ENCODE results near the gene KCNJ3.

Gene KCNJ3

GRCh38 chr2:154696369-154696768 is 2.1 kb upstream of the KCNJ3 start:
- Histone ChIP-seq H3K9ac (ENCODE audit: insufficient read length, low read depth) (no peak overlapping the region), H3K9me3 (ENCODE audit: insufficient read depth, low read length) (no peaks in the 10 kb centered on the region), H3K4me1 (ENCODE audit: insufficient read depth, insufficient read length) (peaks cover 5% of the 10 kb centered on the region), H3K27me3 (ENCODE audit: insufficient read depth, insufficient read length) (peaks cover 48% of the 10 kb centered on the region), H3K36me3 (ENCODE audit: insufficient read depth, insufficient read length, low read length) (no peaks in the 10 kb centered on the region), H3K4me3 (ENCODE audit: insufficient read length, low read depth) (no peak overlapping the region)
- no peak for TF ChIP-seq ZNF274 (IDR thresholded peaks at IDR 0.05; ENCODE audit: low read depth, low read length)
- no peak for TF ChIP-seq SUZ12 (IDR thresholded peaks at IDR 0.05; ENCODE audit: extremely low read depth, insufficient read depth, insufficient read length)
- no peak for TF ChIP-seq YY1 (IDR thresholded peaks at IDR 0.05; ENCODE audit: insufficient read depth, insufficient read length)
- DNase-seq (ENCODE audit: low read depth, low spot score) = no peak

DNA sequence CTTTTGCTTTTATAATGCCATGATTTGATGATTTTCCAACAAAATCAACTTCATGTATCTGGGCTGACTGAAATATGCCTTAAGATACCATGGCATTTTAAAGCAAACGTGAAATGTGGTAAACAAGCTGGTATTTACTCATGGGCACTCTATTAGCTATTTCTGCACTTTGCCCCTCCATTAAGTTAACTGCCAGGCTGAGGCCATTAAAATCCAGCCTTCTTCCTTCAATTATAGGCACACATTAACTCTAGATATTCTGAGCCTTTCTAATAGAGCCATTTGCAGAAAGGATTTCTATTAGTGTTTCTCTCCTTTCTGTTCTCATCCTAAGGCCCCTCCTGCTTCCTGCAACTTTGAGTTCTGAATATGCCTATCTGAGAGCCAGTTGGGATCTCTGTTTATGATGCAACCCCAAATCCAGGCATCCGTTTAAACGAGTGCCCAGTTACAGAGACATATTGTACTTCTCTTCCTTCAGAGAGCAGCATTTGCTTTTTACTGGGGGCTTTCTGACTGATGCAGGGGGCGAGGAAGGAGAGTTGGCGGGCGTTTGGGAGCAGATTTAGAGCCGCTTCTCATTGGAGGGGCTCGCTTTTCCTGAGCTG is 1.6 kb upstream of the KCNJ3 start:
- Histone ChIP-seq H3K4me1 (ENCODE audit: insufficient read depth, insufficient read length) (peaks cover 5% of the 10 kb centered on the region), H3K4me3 (ENCODE audit: insufficient read length, low read depth) (peak overlapping the region; percentile 80), H3K9me3 (ENCODE audit: insufficient read depth, low read length) (no peaks in the 10 kb centered on the region), H3K36me3 (ENCODE audit: insufficient read depth, insufficient read length, low read length) (no peaks in the 10 kb centered on the region), H3K27me3 (ENCODE audit: insufficient read depth, insufficient read length) (peaks cover 48% of the 10 kb centered on the region), H3K9ac (ENCODE audit: insufficient read length, low read depth) (peak overlapping the region; percentile 29)
- TF ChIP-seq ZNF274 (IDR thresholded peaks at IDR 0.05; ENCODE audit: low read depth, low read length) = no peak
- TF ChIP-seq YY1 (IDR thresholded peaks at IDR 0.05; ENCODE audit: insufficient read depth, insufficient read length) = no peak
- no peak for TF ChIP-seq SUZ12 (IDR thresholded peaks at IDR 0.05; ENCODE audit: extremely low read depth, insufficient read depth, insufficient read length)
- no peak for DNase-seq (ENCODE audit: low read depth, low spot score)

DNA sequence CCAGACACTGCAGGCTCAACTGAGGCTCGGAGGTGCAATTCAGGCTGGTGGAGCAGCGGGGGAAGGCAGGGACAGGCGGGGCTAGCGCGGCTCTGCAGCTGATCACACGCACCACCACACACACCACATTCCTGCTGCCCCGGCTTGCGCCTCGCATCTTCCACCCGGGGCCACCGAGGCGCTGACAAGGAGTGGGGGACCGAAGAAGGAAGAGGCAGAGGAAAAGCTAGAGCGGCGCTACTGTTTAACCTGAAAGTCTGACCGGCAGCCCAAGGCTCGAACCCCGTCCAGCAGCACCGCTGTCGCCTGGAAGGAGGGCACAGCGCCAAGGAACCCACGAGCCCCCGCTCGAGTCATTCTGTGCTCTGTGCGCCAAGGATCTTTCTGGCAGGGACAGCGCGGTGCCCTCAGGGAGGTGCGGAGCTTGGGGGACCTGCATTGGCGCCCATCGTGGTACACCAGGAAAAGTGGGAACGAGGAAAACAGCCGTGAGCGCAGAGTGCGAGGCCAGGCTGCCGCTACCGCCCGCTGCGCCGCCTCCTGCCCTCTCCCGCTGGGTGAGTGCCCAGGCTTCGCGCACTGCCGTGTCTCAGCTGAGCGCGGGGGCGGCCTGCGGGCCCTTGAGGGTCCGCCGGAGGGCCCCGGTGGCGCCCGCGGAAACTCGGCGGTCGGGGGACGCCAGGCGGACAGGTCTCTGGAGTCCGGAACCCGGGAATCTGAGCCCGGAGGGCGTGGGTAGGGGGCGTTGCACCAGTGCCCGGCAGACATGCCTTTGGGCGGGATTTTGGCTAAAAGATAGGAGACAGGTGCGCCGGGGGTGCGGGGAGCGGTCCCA is 860 bp upstream of the KCNJ3 start:
- peak overlapping the region; percentile 80 for H3K4me3 ChIP-seq (ENCODE audit: insufficient read length, low read depth)
- TF ChIP-seq YY1 (IDR thresholded peaks at IDR 0.05; ENCODE audit: insufficient read depth, insufficient read length) (no peak), ZNF274 (IDR thresholded peaks at IDR 0.05; ENCODE audit: low read depth, low read length) (no peak), SUZ12 (IDR thresholded peaks at IDR 0.05; ENCODE audit: extremely low read depth, insufficient read depth, insufficient read length) (no peak)

DNA sequence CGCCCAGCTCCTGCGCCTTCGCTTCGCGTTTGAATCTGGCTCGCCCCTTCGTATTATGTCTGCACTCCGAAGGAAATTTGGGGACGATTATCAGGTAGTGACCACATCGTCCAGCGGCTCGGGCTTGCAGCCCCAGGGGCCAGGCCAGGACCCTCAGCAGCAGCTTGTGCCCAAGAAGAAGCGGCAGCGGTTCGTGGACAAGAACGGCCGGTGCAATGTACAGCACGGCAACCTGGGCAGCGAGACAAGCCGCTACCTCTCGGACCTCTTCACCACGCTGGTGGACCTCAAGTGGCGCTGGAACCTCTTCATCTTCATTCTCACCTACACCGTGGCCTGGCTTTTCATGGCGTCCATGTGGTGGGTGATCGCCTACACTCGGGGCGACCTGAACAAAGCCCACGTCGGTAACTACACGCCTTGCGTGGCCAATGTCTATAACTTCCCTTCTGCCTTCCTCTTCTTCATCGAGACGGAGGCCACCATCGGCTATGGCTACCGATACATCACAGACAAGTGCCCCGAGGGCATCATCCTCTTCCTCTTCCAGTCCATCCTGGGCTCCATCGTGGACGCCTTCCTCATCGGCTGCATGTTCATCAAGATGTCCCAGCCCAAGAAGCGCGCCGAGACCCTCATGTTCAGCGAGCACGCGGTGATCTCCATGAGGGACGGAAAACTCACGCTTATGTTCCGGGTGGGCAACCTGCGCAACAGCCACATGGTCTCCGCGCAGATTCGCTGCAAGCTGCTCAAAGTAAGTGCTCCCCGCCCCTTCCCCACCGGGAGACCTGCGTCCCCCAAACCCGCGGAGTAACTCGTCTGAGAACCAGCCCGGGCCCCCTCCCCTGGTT is 453 bp downstream of the KCNJ3 start:
- Histone ChIP-seq H3K4me3 (ENCODE audit: insufficient read length, low read depth) (peak overlapping the region; percentile 45), H3K27me3 (ENCODE audit: insufficient read depth, insufficient read length) (peaks cover 48% of the 10 kb centered on the region), H3K9me3 (ENCODE audit: insufficient read depth, low read length) (no peaks in the 10 kb centered on the region), H3K36me3 (ENCODE audit: insufficient read depth, insufficient read length, low read length) (no peaks in the 10 kb centered on the region), H3K4me1 (ENCODE audit: insufficient read depth, insufficient read length) (peaks cover 5% of the 10 kb centered on the region), H3K9ac (ENCODE audit: insufficient read length, low read depth) (no peak overlapping the region)
- DNase-seq (ENCODE audit: low read depth, low spot score) = no peak
- TF ChIP-seq ZNF274 (IDR thresholded peaks at IDR 0.05; ENCODE audit: low read depth, low read length) (no peak), SUZ12 (IDR thresholded peaks at IDR 0.05; ENCODE audit: extremely low read depth, insufficient read depth, insufficient read length) (no peak), YY1 (IDR thresholded peaks at IDR 0.05; ENCODE audit: insufficient read depth, insufficient read length) (no peak)

More for the DNA sequence above, 860 bp upstream of the KCNJ3 start:
- peaks cover 5% of the 10 kb centered on the region for H3K4me1 ChIP-seq (ENCODE audit: insufficient read depth, insufficient read length)
- peak overlapping the region; percentile 88 for H3K9ac ChIP-seq (ENCODE audit: insufficient read length, low read depth)
- H3K9me3 ChIP-seq (ENCODE audit: insufficient read depth, low read length) = no peaks in the 10 kb centered on the region
- H3K27me3 ChIP-seq (ENCODE audit: insufficient read depth, insufficient read length) = peaks cover 48% of the 10 kb centered on the region
- H3K36me3 ChIP-seq (ENCODE audit: insufficient read depth, insufficient read length, low read length) = no peaks in the 10 kb centered on the region
- DNase-seq (ENCODE audit: low read depth, low spot score) = no peak

GRCh38 chr2:154699575-154699930 is 1.1 kb downstream of the KCNJ3 start:
- no peak for DNase-seq (ENCODE audit: low read depth, low spot score)
- peaks cover 48% of the 10 kb centered on the region for H3K27me3 ChIP-seq (ENCODE audit: insufficient read depth, insufficient read length)
- H3K9me3 ChIP-seq (ENCODE audit: insufficient read depth, low read length) = no peaks in the 10 kb centered on the region
- TF ChIP-seq SUZ12 (IDR thresholded peaks at IDR 0.05; ENCODE audit: extremely low read depth, insufficient read depth, insufficient read length) (no peak), ZNF274 (IDR thresholded peaks at IDR 0.05; ENCODE audit: low read depth, low read length) (no peak), YY1 (IDR thresholded peaks at IDR 0.05; ENCODE audit: insufficient read depth, insufficient read length) (no peak)
- H3K36me3 ChIP-seq (ENCODE audit: insufficient read depth, insufficient read length, low read length) = no peaks in the 10 kb centered on the region
- H3K4me3 ChIP-seq (ENCODE audit: insufficient read length, low read depth) = no peak overlapping the region
- H3K4me1 ChIP-seq (ENCODE audit: insufficient read depth, insufficient read length) = peaks cover 5% of the 10 kb centered on the region
- H3K9ac ChIP-seq (ENCODE audit: insufficient read length, low read depth) = no peak overlapping the region

GRCh38 chr2:154700136-154700535 is 1.6 kb downstream of the KCNJ3 start:
- Histone ChIP-seq H3K36me3 (ENCODE audit: insufficient read depth, insufficient read length, low read length) (no peaks in the 10 kb centered on the region), H3K4me3 (ENCODE audit: insufficient read length, low read depth) (no peak overlapping the region), H3K4me1 (ENCODE audit: insufficient read depth, insufficient read length) (peaks cover 5% of the 10 kb centered on the region), H3K9me3 (ENCODE audit: insufficient read depth, low read length) (no peaks in the 10 kb centered on the region), H3K27me3 (ENCODE audit: insufficient read depth, insufficient read length) (peaks cover 48% of the 10 kb centered on the region), H3K9ac (ENCODE audit: insufficient read length, low read depth) (no peak overlapping the region)
- TF ChIP-seq YY1 (IDR thresholded peaks at IDR 0.05; ENCODE audit: insufficient read depth, insufficient read length) (no peak), SUZ12 (IDR thresholded peaks at IDR 0.05; ENCODE audit: extremely low read depth, insufficient read depth, insufficient read length) (no peak), ZNF274 (IDR thresholded peaks at IDR 0.05; ENCODE audit: low read depth, low read length) (no peak)
- no peak for DNase-seq (ENCODE audit: low read depth, low spot score)

Measured in NT2/D1 (cell line).